Measurements from ENCODE around the gene MDGA2.

DNA sequence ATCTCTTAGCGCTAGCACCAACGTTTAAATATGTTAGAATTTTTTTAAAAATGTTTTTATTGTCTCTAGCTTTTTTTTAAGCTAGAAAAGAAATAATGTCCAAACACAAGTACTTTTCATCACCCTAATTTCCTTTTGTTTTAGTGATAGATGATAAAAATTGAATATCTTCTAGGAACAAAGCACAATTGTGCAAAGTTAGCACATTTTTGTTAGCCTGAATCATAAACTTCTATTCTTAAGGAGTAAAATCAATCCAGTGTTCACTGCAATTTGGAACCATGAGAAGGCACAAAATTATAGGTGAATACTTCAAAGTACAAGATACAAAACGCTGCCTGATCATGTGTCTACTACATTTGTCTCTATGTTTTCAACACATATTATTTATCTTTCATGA is 615.4 kb downstream of the MDGA2 start:
- TF ChIP-seq, protein P1, sequence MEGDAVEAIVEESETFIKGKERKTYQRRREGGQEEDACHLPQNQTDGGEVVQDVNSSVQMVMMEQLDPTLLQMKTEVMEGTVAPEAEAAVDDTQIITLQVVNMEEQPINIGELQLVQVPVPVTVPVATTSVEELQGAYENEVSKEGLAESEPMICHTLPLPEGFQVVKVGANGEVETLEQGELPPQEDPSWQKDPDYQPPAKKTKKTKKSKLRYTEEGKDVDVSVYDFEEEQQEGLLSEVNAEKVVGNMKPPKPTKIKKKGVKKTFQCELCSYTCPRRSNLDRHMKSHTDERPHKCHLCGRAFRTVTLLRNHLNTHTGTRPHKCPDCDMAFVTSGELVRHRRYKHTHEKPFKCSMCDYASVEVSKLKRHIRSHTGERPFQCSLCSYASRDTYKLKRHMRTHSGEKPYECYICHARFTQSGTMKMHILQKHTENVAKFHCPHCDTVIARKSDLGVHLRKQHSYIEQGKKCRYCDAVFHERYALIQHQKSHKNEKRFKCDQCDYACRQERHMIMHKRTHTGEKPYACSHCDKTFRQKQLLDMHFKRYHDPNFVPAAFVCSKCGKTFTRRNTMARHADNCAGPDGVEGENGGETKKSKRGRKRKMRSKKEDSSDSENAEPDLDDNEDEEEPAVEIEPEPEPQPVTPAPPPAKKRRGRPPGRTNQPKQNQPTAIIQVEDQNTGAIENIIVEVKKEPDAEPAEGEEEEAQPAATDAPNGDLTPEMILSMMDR (IDR thresholded peaks at IDR 0.05) = no peak
- TF ChIP-seq ZFX (IDR thresholded peaks at IDR 0.05; ENCODE audit: borderline replicate concordance) = no peak
